Stimulated activated CD8-positive, alpha-beta memory T cell treated with anti-CD3 and anti-CD28 coated beads, Interleukin-7, amount 100 ng/mL, for 24 hours (primary cell): ENCODE results near the gene CEP68.
"Not testable (repeated sequence)": the region's sequence is repeated elsewhere in the genome, so short reads cannot be mapped to it uniquely, and the experiment has no call there.

Source experiments
- DNase-seq: peaks from one replicate; pipeline ENCODE4 v3.0.0-alpha.2; 2020; ENCODE audit warnings: low read depth

Gene CEP68

GRCh38 chr2:65129826-65130663 is 73.8 kb downstream of the CEP68 start, which contains the start of gene RAB1A:
TSS of gene RAB1A (minus strand) at chr2:65130106. CDS start at chr2:65129915, 191 bp downstream.
- DNase-seq: peak; percentile 96

GRCh38 chr2:65130664-65131175 is 74.5 kb downstream of the CEP68 start:
- no peak for DNase-seq

GRCh38 chr2:65132930-65133329 is 76.7 kb downstream of the CEP68 start:
- not testable (repeated sequence) for DNase-seq

DNA sequence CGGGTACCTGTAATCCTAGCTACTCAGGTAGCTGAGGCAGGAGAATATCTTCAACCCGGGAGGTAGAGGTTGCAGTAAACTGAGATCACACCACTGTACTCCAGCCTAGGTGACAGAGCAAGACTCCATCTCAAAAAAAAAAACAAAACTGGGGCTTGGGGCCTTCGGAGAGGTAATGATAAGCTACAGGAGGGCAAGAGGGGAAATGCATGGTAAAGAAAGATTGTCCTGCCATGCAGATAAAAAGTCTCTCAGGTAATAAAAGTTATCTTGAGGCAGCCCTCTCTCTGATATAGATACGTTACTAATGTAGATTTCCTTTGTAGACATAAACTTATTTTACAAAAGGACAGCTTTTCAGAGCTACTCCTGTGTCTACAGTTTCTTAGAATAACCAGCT is 77.4 kb downstream of the CEP68 start:
- no peak for DNase-seq

DNA sequence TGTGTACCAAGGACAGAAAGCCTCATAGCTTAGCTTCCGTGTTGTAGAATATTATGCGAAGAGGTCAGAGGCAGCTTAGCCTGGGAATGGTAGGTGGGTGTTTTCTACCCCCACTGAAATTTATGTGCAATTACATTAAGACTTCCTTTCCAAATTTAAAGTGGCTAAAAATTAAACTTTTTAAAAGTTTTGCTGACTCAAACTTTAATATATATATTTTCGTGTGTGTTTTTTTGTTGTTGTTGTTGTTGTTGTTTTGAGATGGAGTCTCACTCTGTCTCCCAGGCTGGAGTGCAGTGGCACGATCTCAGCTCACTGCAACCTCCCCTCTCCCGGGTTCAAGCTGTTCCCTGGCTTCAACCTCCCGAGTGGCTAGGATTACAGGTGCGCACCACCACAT is 77.9 kb downstream of the CEP68 start:
- no peak for DNase-seq

- DNase-seq: no peak
Observed at GRCh38 chr2:65136253-65136652, 80.0 kb downstream of the CEP68 start.
